NCI-H82 treated with DMSO at 0.1 percent for 48 hours (cell line): ENCODE results near the gene C20orf204.
"Not testable (repeated sequence)": the region's sequence is repeated elsewhere in the genome, so short reads cannot be mapped to it uniquely, and the experiment has no call there.

Source experiments
- DNase-seq: peaks from one replicate; lab custom pipeline; 2025; ENCODE audit not compliant: unreplicated experiment; lab: John Stamatoyannopoulos, UW

Gene C20orf204, protein sequence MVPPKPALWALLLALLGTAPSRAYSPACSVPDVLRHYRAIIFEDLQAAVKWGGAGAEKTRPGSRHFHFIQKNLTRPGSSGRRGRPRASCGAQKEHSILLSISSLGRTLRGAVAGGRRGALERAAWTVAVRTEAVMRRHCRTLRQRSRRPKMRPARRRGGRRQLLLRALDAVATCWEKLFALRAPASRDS

DNA sequence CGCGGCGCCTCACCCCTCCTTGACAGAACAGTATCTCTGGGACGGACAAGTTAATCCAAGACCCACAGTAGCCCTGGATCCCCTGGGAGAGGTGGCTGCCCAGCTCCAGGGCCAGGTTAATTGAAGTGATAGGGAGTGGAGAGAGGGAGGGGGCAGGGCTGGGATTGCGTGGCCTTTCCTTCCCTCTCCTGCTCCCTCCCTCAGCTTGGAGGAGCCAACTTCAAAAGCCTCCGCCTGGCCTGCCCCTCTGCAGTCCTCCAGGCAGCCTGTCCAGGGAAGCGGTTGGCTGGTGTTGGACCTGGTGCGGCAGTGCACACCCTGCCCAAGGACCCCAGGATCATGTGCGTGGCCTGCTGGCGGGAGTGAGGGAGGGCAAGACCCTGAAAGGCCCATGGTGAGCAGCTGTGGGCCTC, at the start of gene C20orf204:
Gene C20orf204, plus strand, starts transcription at position 250 of the 413 bp plus-strand sequence. Its CDS starts 142 bp downstream, at position 392.
- no peak for DNase-seq

DNA sequence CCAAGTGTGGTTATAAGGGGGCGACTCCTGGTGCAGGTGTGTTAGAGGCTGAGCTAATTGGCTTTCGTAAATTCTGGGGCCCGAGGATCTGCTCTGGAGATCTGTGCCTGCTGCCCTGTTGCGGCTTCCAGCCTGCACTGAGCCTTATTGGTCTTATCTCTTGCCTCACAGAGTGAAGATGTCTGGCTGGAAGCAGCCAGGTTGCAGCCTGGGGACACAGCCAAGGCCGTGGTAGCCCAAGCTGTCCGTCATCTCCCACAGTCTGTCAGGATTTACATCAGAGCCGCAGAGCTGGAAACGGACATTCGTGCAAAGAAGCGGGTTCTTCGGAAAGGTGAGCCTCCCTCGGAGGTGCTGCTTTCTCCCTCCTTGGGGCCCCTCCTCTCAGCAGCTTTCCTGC, 35.1 kb upstream of the C20orf204 start:
- no peak for DNase-seq

DNA sequence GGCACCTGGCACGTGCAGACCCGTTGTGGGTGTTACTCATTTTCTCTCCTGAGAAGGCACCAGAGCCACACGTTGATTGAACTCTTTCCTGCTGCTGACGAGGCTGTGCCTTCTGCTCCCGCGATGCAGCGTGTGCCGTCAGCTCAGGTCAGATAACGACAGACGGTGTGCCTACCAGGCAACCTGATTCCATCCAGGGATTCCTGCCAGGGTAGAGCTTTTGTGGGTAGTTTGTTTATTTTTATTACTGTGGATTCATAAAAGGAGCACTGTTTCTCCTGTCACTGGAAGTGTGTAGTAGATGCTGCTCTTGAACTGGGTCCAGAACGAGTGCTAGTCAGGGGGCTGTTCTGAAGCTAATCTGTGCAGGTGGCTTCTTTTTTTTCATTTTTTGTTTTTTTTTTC, 34.4 kb upstream of the C20orf204 start:
- DNase-seq, result no peak

- no peak for DNase-seq
These were observed 31.8 kb upstream of the C20orf204 start for GRCh38 chr20:64003960-64004725.

DNA sequence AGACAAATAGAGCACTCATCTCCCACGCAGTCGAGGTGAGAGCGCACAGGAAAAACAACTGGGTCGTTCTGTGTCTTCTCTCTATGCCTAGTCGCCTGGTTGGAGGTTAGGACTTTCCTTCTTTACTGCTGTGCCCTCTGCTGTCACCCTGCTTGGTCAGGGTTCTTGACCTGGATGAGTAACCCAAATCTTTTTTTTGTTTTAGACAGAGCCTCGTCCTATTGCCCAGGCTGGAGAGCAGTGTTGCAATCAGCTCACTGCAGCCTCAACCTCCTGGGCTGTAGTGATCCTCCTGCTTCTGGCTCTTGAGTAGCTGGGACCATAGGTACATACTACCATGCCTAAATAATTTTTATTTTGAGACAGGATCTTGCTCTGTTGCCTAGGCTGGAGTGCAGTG, 30.6 kb upstream of the C20orf204 start:
- no peak for DNase-seq

DNA sequence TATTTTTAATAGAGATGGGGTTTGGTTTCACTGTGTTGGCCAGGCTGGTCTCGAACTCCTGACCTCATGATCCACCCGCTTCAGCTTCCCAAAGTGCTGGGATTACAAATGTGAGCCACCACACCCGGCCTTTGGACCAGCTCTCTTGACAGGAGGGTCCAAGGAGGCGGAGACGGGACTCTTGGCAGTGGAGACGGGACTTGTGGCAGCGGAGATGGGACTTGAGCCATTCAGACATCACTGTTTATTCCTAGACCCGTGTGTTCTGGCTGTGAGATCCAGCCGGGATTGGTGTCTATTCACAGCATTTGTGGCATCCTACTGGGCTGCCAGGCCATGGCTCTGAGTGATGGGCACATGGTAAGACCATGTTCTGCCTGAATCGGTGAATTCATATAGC, 29.5 kb upstream of the C20orf204 start:
- DNase-seq, result no peak

DNA sequence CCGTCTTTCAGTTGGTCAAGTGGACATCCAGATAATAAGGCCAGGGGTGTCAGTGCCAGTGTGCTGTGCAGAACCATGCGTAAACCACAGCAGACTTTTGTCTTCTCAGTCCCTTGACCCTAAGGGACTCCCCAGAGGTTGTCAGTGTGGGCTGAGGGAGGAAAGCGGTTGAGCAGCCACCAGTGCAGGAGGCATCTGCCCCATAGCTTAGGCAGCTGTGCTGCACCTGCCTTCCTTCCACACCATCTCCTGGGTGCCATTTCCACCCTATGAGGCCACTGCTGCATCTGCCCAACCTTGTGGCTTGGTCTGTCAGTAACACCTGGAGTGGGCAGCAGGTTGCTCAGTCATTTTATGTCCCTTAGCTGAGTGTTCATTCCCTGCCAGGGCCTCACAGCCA, 29.1 kb upstream of the C20orf204 start:
- DNase-seq, result no peak

DNA sequence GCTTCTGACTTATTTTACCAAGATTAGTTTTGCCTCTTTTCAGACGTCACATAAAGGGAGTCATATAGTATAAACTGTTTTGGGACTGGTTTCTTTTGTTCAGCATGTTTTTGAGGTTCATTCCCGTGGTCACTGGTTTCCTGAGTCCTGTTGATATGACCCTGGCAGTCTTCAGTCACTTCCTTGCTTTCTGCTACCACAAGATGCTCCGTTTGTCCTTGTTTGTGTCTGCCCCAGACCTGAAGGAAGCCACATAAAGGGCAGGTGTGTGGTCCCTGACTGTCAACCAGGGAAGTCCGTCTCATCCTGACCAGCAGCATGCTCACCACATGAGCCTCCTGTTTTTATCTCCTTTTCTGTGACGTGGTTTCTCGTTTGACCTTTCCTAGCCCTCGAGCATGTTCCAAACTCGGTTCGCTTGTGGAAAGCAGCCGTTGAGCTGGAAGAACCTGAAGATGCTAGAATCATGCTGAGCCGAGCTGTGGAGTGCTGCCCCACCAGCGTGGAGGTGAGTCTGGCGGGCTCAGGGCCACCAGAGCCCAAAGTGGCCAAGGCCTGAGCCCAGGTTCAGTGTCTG, 26.1 kb upstream of the C20orf204 start:
- no peak for DNase-seq

DNA sequence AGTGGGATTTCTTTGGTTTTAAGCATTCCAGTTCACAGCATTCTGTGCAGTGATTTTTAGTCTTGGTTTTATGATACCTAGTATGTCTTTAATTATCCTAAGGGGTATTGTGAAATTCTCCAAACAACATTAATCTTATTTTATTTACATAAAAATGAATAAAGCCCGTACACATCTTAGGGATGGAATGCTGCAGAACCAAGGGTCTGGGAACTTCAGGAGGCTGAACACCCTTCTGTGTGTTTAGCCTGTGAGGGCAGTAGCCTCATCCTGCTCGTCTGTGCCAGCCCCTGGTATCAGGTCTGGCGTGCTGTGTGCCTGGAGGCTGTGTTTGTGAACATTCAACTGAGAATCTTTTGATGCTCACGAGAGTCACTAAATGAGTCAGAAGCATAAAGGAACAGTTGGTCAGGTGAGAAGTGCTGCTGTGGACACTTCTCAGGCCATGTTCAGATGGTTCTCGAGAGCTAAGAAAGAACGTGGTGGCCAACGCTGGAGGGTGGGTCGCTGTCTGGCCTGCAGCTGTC, 25.2 kb upstream of the C20orf204 start:
- no peak for DNase-seq

GRCh38 chr20:64011366-64011779, 24.6 kb upstream of the C20orf204 start:
- no peak for DNase-seq

DNA sequence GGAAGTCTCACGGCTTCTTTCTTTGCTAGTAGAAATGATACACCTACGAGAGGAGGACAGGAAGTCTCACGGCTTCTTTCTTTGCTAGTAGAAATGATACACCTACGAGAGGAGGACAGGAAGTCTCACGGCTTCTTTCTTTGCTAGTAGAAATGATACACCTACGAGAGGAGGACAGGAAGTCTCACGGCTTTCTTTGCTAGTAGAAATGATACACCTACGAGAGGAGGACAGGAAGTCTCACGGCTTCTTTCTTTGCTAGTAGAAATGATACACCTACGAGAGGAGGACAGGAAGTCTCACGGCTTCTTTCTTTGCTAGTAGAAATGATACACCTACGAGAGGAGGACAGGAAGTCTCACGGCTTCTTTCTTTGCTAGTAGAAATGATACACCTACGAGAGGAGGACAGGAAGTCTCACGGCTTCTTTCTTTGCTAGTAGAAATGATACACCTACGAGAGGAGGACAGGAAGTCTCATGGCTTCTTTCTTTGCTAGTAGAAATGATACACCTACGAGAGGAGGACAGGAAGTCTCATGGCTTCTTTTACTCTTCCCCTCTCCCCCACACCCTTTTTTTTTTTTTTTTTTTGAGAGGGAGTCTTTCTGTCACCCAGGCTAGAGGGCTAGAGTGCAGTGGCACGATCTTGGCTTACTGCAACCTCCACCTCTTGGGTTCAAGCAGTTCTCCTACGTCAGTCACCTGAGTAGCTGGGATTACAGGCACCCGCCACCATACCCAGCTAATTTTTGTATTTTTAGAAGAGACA, 23.4 kb upstream of the C20orf204 start:
- not testable (repeated sequence) for DNase-seq

DNA sequence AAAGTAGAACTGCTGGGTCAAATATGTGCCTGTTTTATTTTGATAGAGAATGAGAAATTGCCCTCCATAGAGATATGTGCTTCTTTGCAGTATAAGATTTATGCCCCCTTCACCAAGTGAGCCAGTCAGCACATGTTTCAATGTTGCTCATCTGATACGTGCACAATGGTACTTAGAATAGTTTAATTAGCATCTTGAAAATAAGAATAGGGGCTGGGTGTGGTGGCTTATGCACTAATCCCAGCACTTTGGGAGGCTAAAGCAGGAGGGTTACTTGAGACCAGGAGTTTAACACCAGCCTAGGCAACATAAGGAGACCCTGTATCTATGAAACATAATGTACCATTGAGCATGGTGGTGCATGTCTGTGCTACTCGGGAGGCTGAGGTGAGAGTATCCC, 20.3 kb upstream of the C20orf204 start:
- no peak for DNase-seq

- no peak for DNase-seq
These were observed 14.6 kb upstream of the C20orf204 start for GRCh38 chr20:64021124-64021975.

GRCh38 chr20:64022671-64023360, 13.2 kb upstream of the C20orf204 start:
- no peak for DNase-seq

DNA sequence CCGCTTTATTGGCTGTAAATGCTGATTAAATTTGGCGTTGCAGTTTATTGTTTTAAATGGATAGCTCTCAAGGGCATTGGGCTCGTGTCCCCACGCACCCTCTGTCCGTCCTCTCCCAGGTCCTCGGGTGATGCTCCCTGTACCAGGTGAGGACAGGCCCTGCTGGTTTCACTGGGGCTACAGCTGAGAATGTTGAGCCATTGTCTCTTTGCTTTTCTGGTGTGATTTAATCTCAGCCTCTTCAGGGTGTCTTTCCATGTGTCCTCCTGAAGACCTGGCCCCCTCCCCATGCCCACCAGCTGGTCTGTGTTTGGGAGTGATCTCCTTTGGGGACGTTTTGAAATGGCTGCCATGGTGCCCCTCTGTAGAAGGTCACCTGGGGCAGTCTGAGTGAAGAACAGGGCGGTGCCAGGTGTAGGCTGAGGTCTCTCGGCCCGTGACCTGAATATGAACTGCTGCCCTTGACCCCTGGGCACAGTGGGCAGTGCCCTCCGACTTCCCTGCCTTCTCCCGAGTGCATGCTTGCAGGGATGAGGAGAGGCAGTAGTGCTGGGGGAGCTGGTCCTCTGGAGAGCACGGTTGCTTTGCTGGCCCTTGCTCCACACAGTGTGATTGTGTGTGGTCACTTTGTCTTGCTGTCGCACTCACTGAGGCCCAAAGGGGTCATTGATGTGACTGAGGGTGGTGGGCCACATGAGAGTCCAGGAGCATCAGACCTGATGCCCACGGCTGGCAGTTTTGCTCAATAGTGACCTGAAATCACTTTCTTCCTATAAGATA, 12.4 kb upstream of the C20orf204 start:
- DNase-seq, result no peak

DNA sequence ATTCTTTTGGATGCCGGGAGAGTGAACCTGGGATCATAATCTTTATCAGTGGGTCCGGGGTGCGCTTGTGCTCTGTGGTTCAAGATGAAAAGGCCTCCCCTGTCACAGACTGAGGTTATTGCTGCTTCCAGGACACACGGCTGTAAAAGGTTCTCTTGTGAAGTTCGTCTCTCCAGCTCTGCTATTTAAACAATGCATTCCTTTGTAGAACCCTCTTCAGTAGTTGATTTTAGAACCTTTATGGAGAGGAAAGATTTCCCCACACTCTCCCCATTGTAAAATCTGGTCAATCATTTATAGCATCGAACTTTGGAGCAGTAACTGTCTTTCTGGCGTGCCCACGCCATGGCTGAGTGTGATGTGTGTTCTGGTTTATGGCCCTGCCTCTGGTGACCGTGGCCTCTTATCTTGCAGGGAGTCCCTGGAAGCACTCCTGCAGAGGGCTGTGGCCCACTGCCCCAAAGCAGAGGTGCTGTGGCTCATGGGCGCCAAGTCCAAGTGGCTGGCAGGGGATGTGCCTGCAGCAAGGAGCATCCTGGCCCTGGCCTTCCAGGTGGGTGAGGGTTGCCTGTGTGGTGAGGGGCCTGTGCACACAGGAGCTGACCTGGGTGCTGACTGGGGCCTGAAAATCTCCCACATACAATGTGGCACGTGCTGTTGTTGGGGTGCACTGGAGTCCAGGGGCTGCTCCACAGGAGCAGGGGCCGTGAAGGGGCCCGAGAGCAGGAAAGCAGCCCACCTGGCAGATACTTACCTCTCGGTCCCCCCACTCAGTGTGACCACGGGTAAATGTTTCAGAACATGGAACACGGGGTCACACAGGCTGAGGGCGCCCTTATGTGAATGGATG, 11.6 kb upstream of the C20orf204 start:
- DNase-seq, result no peak

- no peak for DNase-seq
These were observed 10.7 kb upstream of the C20orf204 start for GRCh38 chr20:64025101-64025825.
